Neuron (in vitro differentiated cells): ENCODE data around the gene CDK2AP2.
A peak's percentile ranks its signal among the peaks of the same experiment; 100 is the strongest.

Experiments
- H2AFZ ChIP-seq: one replicate; pipeline ENCODE4 v1.6.1; 2013; ENCODE audit warnings: low read depth, mild to moderate bottlenecking, inconsistent platforms, low read length, moderate library complexity
- H3K27me3 ChIP-seq: one replicate; pipeline ENCODE4 v1.6.1; 2013; ENCODE audit warnings: low read length; ENCODE audit not compliant: insufficient read depth
- H3K36me3 ChIP-seq: one replicate; pipeline ENCODE4 v1.6.1; 2013; ENCODE audit warnings: low read length; ENCODE audit not compliant: insufficient read depth
- H3K4me1 ChIP-seq: one replicate; pipeline ENCODE4 v1.6.1; 2013; ENCODE audit warnings: low read length; ENCODE audit not compliant: insufficient read depth
- H3K4me3 ChIP-seq: 2 replicates; pipeline ENCODE4 v1.5.1; 2013; ENCODE audit warnings: mild to moderate bottlenecking, low read length, moderate library complexity
- H3K9me3 ChIP-seq: one replicate; pipeline ENCODE4 v1.6.1; 2013; ENCODE audit warnings: low read length

CDK2AP2 gene

DNA sequence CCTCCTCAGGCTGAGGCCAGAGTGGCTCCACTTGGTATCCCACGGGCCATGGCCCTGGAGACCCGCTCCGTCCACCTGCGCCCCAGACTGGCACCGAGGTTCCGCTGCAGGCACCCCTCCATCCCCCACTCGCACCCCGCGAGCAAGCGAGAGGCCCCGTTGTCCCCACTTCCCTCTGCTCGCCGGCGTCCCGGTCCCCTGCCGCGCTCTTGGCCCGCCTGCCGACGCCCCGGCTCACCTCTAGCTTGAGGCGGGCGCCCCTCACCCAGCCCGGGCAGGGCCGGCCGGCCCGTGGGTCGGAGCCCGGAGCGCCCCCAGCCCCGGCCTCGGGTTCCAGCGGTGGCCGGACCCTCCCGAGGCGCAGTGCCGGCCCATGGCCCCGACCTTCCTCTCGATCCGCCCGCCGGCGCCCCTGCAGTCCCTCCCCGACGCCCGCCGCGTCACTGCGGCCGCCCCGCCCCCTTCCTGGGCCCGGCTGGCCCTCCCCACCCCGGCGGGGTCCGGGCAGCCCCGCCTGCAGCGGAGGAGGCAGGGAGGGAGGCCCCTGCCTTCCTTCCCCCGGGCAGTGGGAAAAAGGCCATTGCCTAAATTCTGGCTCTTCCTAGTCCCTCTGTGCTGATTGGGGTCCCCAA is 2.9 kb downstream of the CDK2AP2 start, which contains the start of gene PITPNM1:
PITPNM1 (minus strand) TSS at position 414 of the 632 bp plus-strand sequence. CDS start 1,183 bp downstream, outside the sequence.
- peaks cover 17% of the 10 kb centered on the region for H3K36me3 ChIP-seq
- H3K4me3 ChIP-seq: peak within 1 kb of the TSS; percentile 74
- no peaks in the 10 kb centered on the region for H3K9me3 ChIP-seq
- H3K27me3 ChIP-seq: no peaks in the 10 kb centered on the region
- peaks cover 38% of the 10 kb centered on the region for H3K4me1 ChIP-seq
- H2AFZ ChIP-seq: peak within 1 kb of the TSS; percentile 50

DNA sequence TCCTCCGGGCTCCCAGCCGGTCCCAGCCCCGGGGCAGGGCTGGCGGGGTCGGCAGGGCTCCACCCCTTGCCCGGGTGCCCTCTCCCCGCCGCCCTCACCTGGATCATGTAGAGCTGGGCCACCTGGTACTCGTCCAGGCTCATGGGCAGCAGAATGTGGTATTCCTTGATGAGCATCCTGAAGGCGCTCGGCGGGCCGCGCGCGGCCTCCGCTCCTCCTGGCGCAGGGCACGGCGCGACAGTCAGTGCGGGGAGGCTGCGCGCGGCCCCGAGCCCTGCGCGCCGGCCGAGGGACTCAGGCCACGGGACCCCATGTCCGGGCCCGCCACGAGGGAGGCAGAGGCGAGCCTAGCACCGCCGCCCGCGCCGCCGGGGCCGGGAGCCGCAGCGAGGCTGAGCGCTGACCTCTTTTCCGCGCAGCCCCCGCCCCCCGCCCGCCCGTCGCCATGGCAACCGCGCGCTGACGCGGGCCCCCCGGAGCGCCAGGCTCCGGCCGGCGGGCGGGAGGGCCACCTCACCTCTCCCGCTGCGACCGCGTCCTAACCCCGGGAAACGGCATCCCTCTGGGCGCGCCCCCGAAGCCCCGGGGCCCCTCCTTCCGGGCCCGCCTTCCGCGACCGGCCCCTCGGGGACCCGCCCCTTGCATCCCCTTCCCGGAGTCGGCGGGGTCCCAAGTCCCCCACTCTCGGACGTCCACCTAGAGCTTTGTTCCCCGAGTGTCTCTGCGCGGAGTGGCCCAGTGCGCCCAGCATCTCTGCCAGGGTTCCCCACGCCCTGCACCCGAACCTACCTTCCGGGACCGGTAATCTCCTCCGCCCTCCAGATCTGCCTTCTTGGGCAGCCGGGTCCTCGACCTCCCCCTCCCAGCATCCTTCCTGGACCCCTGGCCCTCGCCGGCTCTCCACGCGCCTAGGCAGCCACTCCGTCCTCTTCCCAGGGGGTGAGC is 3.7 kb downstream of the CDK2AP2 start:
- Histone ChIP-seq H2AFZ (peak overlapping the region; percentile 50), H3K4me3 (peak overlapping the region; percentile 74)

GRCh38 chr11:67503119-67504004 is 4.6 kb downstream of the CDK2AP2 start:
- Histone ChIP-seq H3K9me3 (no peaks in the 10 kb centered on the region), H3K27me3 (no peaks in the 10 kb centered on the region), H3K36me3 (peaks cover 17% of the 10 kb centered on the region)

More for the DNA sequence above, 3.7 kb downstream of the CDK2AP2 start:
- Histone ChIP-seq H3K36me3 (peaks cover 17% of the 10 kb centered on the region), H3K27me3 (no peaks in the 10 kb centered on the region), H3K4me1 (peaks cover 38% of the 10 kb centered on the region), H3K9me3 (no peaks in the 10 kb centered on the region)

DNA sequence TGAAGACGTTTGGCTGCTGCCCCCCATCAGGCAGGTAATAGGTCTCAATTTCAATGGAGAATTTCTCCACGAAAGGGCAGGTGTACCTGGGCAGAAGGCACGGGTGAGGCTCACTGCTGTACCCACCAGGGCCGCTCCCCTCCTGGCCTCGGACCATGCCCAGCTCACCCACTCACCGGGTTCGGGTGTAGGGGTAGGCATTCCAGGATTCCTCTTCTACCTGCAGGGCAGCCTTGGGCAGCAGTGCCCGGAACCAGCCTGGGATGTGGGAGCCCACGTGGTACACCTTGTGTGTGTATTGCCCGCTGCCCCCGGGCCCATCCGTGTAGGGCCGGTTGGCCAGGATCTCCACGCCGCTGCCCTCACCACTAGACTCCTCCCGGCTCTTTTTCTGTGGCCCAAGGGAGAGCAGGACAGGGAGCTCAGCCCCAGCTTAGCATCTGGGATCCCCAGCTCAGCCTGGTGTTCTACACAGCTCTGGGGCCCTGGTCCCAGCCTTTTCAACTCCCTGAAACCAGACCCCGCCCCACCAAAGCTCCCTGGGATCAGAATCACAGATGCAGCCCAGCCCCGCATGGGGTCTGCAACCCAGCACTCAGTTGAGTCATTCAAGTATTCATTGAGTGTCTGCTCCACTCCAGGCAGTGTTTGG is 5.5 kb downstream of the CDK2AP2 start:
- no peak overlapping the region for H3K4me3 ChIP-seq
- peaks cover 23% of the 10 kb centered on the region for H3K36me3 ChIP-seq
- no peak overlapping the region for H2AFZ ChIP-seq
- H3K9me3 ChIP-seq: no peaks in the 10 kb centered on the region
- H3K27me3 ChIP-seq: no peaks in the 10 kb centered on the region
- peaks cover 31% of the 10 kb centered on the region for H3K4me1 ChIP-seq

More at GRCh38 chr11:67503119-67504004, 4.6 kb downstream of the CDK2AP2 start:
- Histone ChIP-seq H3K4me1 (peaks cover 33% of the 10 kb centered on the region), H3K4me3 (peak overlapping the region; percentile 74), H2AFZ (peak overlapping the region; percentile 19)

DNA sequence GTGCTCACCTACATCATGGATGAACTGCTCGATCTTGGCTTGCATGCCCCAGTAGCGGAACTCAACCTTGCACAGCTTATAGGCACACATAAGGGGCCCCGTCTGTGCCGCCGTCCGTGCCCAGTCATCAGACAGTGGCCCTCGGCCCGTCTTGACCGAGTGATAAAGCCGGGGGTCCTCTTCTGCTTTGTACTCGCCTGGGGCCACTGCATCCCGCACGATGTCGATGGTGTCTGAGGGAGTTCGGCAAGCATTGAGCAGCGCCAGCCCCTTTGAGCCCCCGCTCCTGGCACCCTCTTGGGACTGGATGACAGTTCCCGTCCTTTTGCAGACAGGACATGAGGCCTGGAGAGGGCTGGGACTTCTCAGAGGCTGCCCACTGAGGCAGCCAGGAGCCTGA is 6.1 kb downstream of the CDK2AP2 start:
- H3K4me3 ChIP-seq: no peak overlapping the region
- peaks cover 25% of the 10 kb centered on the region for H3K4me1 ChIP-seq
- H2AFZ ChIP-seq: no peak overlapping the region
- peaks cover 26% of the 10 kb centered on the region for H3K36me3 ChIP-seq
- no peaks in the 10 kb centered on the region for H3K27me3 ChIP-seq
- no peaks in the 10 kb centered on the region for H3K9me3 ChIP-seq

GRCh38 chr11:67500831-67501715 is 6.9 kb downstream of the CDK2AP2 start:
- peaks cover 28% of the 10 kb centered on the region for H3K36me3 ChIP-seq

DNA sequence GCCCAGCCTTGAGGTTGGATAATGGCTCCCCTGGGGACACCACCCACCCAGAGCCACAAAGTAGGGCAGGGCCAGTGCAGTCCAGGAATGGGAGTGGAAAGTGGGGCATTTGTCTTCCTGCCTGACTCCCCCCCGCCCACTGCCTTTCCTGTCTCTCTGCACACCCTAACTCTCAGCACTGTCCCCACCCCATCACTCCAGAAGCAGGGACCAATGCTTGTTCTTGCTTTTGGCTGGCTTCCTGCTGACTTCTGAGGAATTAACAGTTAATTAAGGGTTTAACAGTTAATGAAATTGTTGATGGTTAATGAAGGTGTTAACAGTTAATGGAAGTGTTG is 7.5 kb downstream of the CDK2AP2 start:
- no peak overlapping the region for H2AFZ ChIP-seq
- H3K36me3 ChIP-seq: peaks cover 34% of the 10 kb centered on the region
- H3K4me1 ChIP-seq: peaks cover 15% of the 10 kb centered on the region
- no peaks in the 10 kb centered on the region for H3K9me3 ChIP-seq
- H3K4me3 ChIP-seq: no peak overlapping the region
- H3K27me3 ChIP-seq: no peaks in the 10 kb centered on the region

More at GRCh38 chr11:67500831-67501715, 6.9 kb downstream of the CDK2AP2 start:
- peaks cover 21% of the 10 kb centered on the region for H3K4me1 ChIP-seq
- H2AFZ ChIP-seq: no peak overlapping the region
- H3K27me3 ChIP-seq: no peaks in the 10 kb centered on the region
- H3K4me3 ChIP-seq: no peak overlapping the region
- H3K9me3 ChIP-seq: no peaks in the 10 kb centered on the region

GRCh38 chr11:67499808-67500483 is 8.0 kb downstream of the CDK2AP2 start:
- H3K36me3 ChIP-seq: peaks cover 39% of the 10 kb centered on the region
- H3K4me1 ChIP-seq: peaks cover 13% of the 10 kb centered on the region

DNA sequence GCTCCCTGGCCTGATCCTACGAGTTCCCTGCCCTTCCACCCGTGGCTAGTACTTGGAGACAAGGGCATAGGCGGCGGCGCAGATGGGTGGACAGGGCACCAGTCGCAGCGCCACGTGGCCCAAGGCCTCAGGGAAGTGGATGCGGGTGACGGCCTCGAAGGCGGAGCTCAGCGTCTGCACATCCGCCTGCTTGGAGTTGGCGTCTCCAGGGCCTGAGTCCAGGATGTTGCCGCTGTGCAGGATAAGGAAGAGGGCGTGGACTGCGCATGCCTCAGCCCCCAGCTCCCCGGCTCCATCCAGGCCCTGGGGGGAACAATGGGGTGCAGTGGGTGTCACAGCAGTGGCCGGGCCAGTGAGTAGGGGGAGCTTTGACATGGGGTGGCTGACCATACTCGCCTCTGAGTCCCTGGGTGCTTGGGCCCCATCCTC is 9.4 kb downstream of the CDK2AP2 start:
- Histone ChIP-seq H3K9me3 (no peaks in the 10 kb centered on the region), H3K27me3 (no peaks in the 10 kb centered on the region), H3K4me1 (peaks cover 9% of the 10 kb centered on the region), H3K36me3 (peaks cover 51% of the 10 kb centered on the region), H2AFZ (no peak overlapping the region), H3K4me3 (no peak overlapping the region)

More at GRCh38 chr11:67499808-67500483, 8.0 kb downstream of the CDK2AP2 start:
- Histone ChIP-seq H3K9me3 (no peaks in the 10 kb centered on the region), H3K4me3 (no peak overlapping the region), H3K27me3 (no peaks in the 10 kb centered on the region), H2AFZ (no peak overlapping the region)

GRCh38 chr11:67497656-67498291 is 10.2 kb downstream of the CDK2AP2 start:
- H3K4me3 ChIP-seq: no peak overlapping the region
- H3K9me3 ChIP-seq: no peaks in the 10 kb centered on the region
- H2AFZ ChIP-seq: no peak overlapping the region
- H3K36me3 ChIP-seq: peaks cover 58% of the 10 kb centered on the region
- no peaks in the 10 kb centered on the region for H3K27me3 ChIP-seq
- peaks cover 2% of the 10 kb centered on the region for H3K4me1 ChIP-seq

DNA sequence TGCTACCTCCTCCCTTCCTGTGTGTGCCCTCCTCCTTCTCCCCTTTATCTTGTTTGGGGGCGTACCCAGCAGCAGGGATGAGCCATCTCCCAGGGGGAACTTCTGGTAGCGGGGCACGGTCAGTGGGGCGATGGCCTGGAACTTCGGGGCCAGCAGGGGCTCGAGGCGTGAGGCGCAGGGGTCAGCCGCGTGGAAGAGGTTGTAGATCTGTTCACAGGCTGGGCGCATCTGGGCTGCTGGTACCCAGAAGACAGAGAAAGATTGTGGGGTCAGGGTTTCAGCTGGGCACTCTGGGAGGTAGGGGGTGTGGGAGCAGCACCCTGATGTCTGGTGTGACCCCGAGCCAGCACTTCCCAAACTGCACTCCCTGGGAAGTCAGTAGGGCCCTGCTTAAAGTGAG is 11.8 kb downstream of the CDK2AP2 start:
- H2AFZ ChIP-seq: no peak overlapping the region
- H3K36me3 ChIP-seq: peaks cover 62% of the 10 kb centered on the region
- no peaks in the 10 kb centered on the region for H3K27me3 ChIP-seq

More for the DNA sequence above, 11.8 kb downstream of the CDK2AP2 start:
- H3K9me3 ChIP-seq: no peaks in the 10 kb centered on the region
- H3K4me1 ChIP-seq: peaks cover 1% of the 10 kb centered on the region
- no peak overlapping the region for H3K4me3 ChIP-seq
